Measurements from ENCODE around the gene PYCARD.
"Not testable (repeated sequence)": the region's sequence is repeated elsewhere in the genome, so short reads cannot be mapped to it uniquely, and the experiment has no call there.

Gene PYCARD

DNA sequence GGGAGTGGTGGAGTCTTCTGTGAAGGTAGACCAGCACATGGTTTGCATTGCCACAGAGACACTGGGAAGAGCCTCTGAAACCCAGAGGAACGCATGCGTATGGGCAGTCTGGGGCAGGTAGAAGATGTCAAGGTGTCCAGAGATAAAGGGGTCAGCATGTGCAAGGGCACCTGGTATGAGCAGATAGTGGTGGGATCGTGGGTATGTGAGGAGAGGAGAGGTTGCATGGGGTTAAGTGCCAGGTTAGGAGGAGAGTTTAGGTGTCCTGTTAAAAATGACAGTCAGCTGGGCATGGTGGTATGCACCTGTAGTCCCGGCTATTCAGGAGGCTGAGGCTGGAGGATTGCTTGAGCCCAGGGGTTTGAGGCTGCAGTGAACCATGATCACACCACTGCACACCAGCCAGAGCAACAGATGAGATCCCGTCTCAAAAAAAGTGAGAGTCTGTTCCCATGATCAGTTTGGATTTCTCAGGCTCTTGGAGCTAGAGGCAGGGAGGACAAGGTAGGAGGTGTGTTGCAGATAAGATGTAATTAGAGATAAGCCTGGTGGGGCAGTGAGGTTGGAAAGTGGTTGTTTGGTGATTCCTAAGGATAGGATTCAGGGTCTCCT is 3.0 kb downstream of the PYCARD start:
- H3K4me3 ChIP-seq (ENCODE audit: low read depth, low read length), result no peak overlapping the region
- TF ChIP-seq, protein P1, sequence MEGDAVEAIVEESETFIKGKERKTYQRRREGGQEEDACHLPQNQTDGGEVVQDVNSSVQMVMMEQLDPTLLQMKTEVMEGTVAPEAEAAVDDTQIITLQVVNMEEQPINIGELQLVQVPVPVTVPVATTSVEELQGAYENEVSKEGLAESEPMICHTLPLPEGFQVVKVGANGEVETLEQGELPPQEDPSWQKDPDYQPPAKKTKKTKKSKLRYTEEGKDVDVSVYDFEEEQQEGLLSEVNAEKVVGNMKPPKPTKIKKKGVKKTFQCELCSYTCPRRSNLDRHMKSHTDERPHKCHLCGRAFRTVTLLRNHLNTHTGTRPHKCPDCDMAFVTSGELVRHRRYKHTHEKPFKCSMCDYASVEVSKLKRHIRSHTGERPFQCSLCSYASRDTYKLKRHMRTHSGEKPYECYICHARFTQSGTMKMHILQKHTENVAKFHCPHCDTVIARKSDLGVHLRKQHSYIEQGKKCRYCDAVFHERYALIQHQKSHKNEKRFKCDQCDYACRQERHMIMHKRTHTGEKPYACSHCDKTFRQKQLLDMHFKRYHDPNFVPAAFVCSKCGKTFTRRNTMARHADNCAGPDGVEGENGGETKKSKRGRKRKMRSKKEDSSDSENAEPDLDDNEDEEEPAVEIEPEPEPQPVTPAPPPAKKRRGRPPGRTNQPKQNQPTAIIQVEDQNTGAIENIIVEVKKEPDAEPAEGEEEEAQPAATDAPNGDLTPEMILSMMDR (IDR thresholded peaks at IDR 0.05; ENCODE audit: borderline replicate concordance, insufficient read depth, low read depth, low read length), result no peak

DNA sequence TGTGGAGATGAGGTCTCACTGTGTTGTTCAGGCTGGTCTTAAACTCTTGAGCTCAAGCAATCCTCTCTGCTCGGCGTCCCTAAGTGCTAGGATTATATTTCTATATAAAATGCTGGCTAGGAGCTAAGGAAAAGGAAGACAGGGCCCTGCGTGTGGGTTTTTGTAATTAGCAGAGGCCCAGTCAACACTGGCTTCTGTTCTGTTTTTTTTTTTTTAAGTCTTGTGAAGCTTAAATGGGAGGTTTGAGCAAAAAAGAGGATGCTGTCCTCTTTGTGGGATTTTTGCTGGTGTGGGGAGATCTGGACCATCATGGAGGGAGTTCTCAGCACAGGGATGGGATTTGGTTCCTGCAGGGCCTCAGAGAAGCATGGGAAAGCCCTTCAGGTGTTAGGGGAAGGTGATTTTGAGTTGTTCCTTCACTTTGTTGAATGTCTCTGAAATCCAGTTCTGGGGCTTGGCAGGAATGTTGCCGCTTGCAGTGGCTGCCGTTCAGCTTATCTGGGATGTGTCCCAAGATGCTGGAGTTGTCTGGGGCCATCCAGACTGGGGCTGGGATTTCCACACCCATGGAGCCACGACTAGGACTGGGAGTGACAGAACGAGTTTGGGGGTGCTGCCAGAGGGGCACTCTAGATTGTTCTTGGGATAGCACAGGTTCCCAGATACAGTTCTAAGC is 4.2 kb downstream of the PYCARD start:
- TF ChIP-seq, protein P1 (IDR thresholded peaks at IDR 0.05; ENCODE audit: borderline replicate concordance, insufficient read depth, low read depth, low read length), result no peak
- no peak overlapping the region for H3K4me3 ChIP-seq (ENCODE audit: low read depth, low read length)

DNA sequence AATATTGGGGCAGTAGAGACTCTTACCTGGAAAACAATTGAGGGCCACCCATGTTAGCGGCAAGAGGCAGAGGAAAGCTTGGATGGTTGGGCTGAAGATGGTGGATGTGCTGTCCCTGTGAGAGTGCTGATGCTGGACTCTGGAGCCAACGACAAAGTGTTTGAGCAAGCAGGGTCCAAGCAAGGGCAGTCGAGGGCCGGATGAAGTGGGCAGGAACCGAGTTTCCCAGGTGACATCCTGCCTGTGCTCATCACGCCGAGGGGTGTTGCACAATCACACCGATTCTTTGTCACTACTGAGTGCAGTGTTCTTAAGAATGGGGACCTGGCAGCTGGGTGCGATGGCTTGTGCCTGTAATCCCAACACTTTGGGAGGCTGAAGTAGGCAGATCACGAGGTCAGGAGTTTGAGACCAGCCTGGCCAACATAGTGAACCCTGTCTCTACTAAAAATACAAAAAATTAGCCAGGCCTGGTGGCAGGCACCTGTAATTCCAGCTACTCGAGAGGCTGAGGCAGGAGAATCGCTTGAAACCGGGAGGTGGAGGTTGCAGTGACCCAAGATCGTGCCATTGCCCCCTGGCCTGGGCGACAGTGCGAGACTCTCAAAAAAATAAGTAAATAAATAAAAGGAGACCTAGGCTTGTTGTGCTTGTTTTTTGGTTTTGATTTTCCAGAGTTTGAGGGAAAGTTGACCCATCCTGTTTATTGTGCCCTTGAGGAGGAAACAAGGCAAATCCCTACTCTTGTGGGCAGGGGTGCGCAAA is 6.1 kb downstream of the PYCARD start:
- no peak overlapping the region for H3K4me3 ChIP-seq (ENCODE audit: low read depth, low read length)
- TF ChIP-seq, protein P1 (IDR thresholded peaks at IDR 0.05; ENCODE audit: borderline replicate concordance, insufficient read depth, low read depth, low read length), result no peak

DNA sequence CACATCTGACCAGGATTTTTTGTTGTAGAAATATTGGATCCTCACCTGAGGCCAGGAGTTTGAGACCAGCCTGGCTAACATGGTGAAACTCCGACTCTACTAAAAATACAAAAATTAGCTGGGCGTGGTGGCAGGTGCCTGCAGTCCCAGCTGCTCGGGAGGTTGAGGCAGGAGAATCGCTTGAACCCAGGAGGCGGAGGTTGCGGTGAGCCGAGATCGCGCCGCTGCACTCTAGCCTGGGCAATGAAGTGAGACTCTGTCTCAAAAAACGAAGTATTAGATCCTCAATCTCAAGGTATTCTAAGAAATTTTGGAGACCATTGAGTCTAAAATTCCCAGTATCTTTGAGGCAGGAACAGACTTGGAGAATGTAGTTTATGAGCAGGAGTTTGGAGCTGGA is 6.7 kb downstream of the PYCARD start:
- not testable (repeated sequence) for H3K4me3 ChIP-seq (ENCODE audit: low read depth, low read length)

DNA sequence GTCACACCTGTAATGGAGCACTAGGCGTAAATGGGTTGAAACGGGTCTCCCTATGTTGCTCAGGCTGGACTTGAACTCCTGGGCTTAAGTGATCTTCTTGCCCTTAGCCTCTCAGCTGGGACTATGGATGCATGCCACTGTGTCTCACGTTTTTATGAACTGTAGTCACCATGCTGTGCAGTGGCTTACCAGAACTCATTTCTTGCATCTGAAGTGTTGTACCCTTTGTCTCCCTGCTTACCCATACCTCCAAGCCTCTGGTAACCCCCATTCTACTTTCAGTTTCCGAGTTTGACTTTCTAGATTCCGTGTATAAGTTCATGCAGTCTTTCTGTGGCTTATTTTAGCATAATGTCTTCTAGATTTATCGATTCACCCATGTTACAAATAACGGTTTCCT is 7.7 kb downstream of the PYCARD start:
- TF ChIP-seq, protein P1 (IDR thresholded peaks at IDR 0.05; ENCODE audit: borderline replicate concordance, insufficient read depth, low read depth, low read length), result no peak
- H3K4me3 ChIP-seq (ENCODE audit: low read depth, low read length), result no peak overlapping the region

DNA sequence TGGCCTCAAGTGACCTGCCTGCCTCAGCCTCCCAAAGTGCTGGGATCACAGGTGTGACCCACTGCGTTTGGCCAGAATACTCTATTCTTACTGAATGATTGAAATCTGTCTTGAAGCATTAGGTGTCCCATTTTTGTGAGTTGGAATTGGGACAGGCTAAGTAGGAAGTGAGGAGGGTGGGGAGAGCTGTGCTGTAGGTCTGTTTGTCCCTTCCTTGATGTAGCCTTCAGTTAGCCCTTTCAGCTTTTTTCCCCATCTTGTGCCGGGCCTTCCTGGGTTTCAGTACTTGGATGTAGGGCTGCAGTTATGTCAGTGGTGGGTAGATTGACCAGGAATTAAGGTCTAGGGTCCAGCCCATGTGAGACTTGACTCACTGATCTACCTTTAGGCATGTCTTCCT is 8.7 kb downstream of the PYCARD start:
- TF ChIP-seq, protein P1 (IDR thresholded peaks at IDR 0.05; ENCODE audit: borderline replicate concordance, insufficient read depth, low read depth, low read length), result no peak
- H3K4me3 ChIP-seq (ENCODE audit: low read depth, low read length), result no peak overlapping the region

DNA sequence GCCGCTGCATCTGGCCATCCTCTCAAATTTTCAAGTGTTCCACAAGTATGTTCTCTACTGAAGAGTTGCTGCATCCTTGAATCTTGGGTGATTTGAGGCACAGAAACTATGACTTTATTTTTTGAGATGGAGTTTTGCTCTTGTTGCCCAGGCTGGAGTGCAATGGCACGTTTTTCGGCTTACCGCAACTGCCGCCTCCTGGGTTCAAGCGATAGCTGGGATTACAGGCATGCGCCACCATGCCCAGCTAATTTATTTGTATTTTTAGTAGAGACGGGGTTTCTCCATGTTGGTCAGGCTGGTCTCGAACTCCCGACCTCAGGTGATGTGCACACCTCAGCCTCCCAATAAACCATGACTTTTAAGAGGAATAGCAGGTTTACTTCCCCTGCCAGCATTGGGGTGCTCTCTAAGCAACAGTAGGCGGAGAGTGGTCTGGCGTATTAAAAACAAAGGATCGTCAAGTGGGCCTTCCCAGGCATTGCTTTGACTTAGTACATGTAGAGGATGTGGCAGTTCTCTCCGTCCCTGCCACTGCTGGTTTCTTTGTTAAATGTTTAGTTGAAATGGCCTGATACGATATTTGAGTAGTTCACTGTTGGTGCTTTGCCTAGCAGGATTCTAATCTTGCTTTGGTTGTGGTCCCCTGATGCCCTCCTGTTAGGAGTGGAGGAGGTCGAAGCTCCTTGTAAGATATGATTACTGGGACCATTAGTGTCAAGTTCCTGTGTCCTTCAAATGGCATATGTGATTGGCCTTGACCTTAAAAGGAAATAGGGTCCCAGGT is 9.5 kb downstream of the PYCARD start:
- no peak overlapping the region for H3K4me3 ChIP-seq (ENCODE audit: low read depth, low read length)
- TF ChIP-seq, protein P1 (IDR thresholded peaks at IDR 0.05; ENCODE audit: borderline replicate concordance, insufficient read depth, low read depth, low read length), result no peak

Measured in GM12875 (cell line).